Ascending aorta (tissue), 2 donors: ENCODE measurements around the gene CADPS2. TPM values are rescaled to one million over a fixed set of nuclear protein-coding genes. Genes with fewer than 3 reads are reported as not detected.

ENCODE experiments used
- DNase-seq, 2 donors: peaks; one replicate each; pipeline ENCODE4 v3.0.0-alpha.2; 2019; ENCODE audit warnings: low spot score in 2 of 2
- H3K27ac ChIP-seq, 2 donors: fragments of 200-600 bp; sonication (generic); one replicate each; pipeline ENCODE4 v1.5.1; 2016 to 2017; ENCODE audit warnings: mild to moderate bottlenecking in 1 of 2
- H3K27me3 ChIP-seq: fragments of 200-600 bp; sonication (generic); one replicate; pipeline ENCODE4 v1.5.1; 2017
- H3K36me3 ChIP-seq, 2 donors: fragments of 200-600 bp; sonication (generic); one replicate each; pipeline ENCODE4 v1.5.1; 2016
- H3K4me1 ChIP-seq, 2 donors: fragments of 200-600 bp; sonication (generic); one replicate each; pipeline ENCODE4 v1.5.1; 2016 to 2017; ENCODE audit warnings: mild to moderate bottlenecking in 1 of 2
- H3K4me3 ChIP-seq, 2 donors: fragments of 200-600 bp; sonication (generic); one replicate each; pipeline ENCODE4 v1.5.1; 2016 to 2017; ENCODE audit warnings: mild to moderate bottlenecking in 1 of 2
- H3K9me3 ChIP-seq, 2 donors: fragments of 200-600 bp; sonication (generic); one replicate each; pipeline ENCODE4 v1.5.1; 2016
- intact Hi-C: fragments of 100-400 bp; cut with DNase I; formaldehyde crosslinking; loops from one replicate; pipeline ENCODE4 v1.15.1; 2023
- total RNA-seq: library from RNA; depleted of rRNA; stranded (reverse); fragments of >200 nt; gene quantifications from one replicate; pipeline ENCODE4 v1.1.0, GENCODE V29; 2016
- TF ChIP-seq, protein P1 (sequence below), 3 experiments: fragments of 200-600 bp in 2 of 3; fragments of 450-650 bp in 1 of 3; sonication (generic) in 2 of 3; IDR thresholded peaks; one replicate each; pipeline ENCODE4 v1.5.1; 2016 to 2019; ENCODE audit warnings: antibody characterized with exemption in 3 of 3, mild to moderate bottlenecking in 1 of 3, moderate library complexity in 1 of 3

Gene CADPS2
- total RNA-seq, 1 donor from 2014 or later: 31.8 TPM

DNA sequence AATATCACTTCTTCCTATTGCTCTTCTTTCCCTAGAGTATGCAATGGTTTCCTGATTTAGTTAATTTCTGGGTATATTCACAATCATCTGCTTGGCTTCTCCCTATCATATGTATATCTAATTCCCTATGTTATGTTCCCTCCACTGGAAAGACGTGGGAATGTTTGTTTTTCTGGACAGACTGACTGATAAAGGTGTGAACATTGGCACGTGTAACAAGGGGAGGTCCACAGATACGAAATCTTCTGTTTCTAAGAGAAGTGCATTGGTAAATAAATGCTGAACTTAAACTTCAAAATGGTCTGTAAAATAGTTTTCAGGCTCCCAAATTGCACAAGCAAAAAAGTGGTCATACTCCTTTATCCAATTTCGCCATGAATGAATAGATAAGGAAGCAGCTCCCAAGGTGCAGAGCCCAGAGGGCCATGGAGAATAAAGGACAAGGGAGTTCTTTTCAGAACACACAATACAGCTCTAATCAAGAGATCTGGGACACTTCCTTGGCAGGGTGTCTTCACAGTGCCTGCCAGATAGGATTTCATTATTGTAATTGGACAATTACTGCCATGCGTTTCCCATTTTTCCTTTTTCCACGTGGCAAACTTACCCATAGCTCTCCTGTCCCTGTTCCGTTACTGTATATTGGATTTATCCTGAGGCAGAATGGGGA lies 329.3 kb downstream of the CADPS2 start:
- TF ChIP-seq, protein P1, sequence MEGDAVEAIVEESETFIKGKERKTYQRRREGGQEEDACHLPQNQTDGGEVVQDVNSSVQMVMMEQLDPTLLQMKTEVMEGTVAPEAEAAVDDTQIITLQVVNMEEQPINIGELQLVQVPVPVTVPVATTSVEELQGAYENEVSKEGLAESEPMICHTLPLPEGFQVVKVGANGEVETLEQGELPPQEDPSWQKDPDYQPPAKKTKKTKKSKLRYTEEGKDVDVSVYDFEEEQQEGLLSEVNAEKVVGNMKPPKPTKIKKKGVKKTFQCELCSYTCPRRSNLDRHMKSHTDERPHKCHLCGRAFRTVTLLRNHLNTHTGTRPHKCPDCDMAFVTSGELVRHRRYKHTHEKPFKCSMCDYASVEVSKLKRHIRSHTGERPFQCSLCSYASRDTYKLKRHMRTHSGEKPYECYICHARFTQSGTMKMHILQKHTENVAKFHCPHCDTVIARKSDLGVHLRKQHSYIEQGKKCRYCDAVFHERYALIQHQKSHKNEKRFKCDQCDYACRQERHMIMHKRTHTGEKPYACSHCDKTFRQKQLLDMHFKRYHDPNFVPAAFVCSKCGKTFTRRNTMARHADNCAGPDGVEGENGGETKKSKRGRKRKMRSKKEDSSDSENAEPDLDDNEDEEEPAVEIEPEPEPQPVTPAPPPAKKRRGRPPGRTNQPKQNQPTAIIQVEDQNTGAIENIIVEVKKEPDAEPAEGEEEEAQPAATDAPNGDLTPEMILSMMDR (IDR thresholded peaks at IDR 0.05): no peak
- Histone ChIP-seq H3K36me3 (no peaks in the 10 kb centered on the region), H3K9me3 (no peaks in the 10 kb centered on the region), H3K27me3 (no peaks in the 10 kb centered on the region), H3K27ac (no peak overlapping the region), H3K4me3 (no peak overlapping the region), H3K4me1 (no peaks in the 10 kb centered on the region)
- intact Hi-C loops: no loop called here
- DNase-seq: no peak

DNA sequence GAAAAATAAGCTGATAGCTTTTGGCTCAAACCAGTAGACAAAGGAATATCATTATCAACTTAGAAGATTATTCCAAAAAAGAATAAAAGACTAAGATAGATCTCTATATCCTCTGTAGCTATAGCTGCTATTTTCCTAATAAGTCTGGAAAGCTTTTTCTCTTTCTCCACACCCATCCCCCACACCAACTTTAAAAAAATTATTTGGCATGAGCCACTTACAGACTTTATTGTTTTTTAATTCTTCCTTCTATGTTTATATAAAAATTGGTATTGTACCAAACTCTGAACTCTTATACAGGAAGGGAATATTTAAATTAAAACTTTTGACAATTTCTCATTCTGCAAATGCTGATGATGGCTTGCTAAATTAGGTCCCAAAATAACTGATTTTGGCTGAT lies 330.0 kb downstream of the CADPS2 start:
- intact Hi-C loops: no loop called here
- Histone ChIP-seq H3K9me3 (no peaks in the 10 kb centered on the region), H3K4me3 (no peak overlapping the region), H3K27ac (no peak overlapping the region), H3K36me3 (no peaks in the 10 kb centered on the region), H3K27me3 (no peaks in the 10 kb centered on the region), H3K4me1 (no peaks in the 10 kb centered on the region)
- TF ChIP-seq, protein P1 (IDR thresholded peaks at IDR 0.05): no peak
- DNase-seq: no peak

DNA sequence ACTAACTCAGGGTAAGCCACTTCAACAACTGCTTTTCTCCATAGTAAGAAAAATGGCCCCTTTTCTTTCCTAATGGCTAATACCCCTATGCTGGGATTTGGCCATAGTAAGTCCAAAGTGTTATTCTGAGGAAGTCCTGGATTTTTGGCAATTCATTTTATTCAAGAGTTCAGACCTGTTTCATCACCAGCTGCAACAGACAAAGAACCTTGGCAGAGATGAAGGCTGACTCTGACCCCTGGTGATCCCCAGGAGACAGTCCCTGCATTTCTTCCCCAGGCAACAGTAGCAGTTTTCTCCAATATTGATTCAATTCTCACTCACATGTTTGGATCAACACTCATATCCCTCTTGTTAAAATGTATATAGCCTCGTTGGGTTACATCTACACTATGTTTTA lies 332.5 kb downstream of the CADPS2 start:
- Histone ChIP-seq H3K36me3 (no peaks in the 10 kb centered on the region), H3K27me3 (no peaks in the 10 kb centered on the region), H3K4me1 (no peaks in the 10 kb centered on the region), H3K27ac (no peak overlapping the region), H3K9me3 (no peaks in the 10 kb centered on the region), H3K4me3 (no peak overlapping the region)
- intact Hi-C loops: no loop called here
- TF ChIP-seq, protein P1 (IDR thresholded peaks at IDR 0.05): no peak
- no peak for DNase-seq

DNA sequence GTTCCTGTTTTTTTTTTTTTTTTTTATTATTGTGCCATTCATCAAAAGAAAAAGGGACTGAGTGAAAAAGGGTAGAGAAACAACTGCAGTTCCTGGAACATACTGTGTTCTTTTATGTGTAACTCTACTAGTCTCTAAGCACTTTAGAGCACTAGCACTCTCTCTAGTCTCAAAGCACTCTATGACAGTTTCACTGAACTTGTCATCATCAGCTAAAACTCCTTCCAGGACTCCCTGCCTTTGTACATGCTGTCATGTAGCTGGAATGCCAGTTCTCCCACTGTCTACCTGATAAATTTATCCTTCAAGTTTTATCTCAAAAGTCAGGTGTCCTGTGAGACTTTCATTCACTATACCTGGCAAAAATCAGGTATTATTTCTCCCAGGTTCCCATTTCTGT lies 333.5 kb downstream of the CADPS2 start:
- H3K9me3 ChIP-seq: no peaks in the 10 kb centered on the region
- intact Hi-C loops: no loop called here
- H3K27ac ChIP-seq: no peak overlapping the region
- H3K27me3 ChIP-seq: no peaks in the 10 kb centered on the region
- H3K4me1 ChIP-seq: no peaks in the 10 kb centered on the region
- DNase-seq: no peak
- H3K4me3 ChIP-seq: no peak overlapping the region
- H3K36me3 ChIP-seq: no peaks in the 10 kb centered on the region
- TF ChIP-seq, protein P1 (IDR thresholded peaks at IDR 0.05): no peak

DNA sequence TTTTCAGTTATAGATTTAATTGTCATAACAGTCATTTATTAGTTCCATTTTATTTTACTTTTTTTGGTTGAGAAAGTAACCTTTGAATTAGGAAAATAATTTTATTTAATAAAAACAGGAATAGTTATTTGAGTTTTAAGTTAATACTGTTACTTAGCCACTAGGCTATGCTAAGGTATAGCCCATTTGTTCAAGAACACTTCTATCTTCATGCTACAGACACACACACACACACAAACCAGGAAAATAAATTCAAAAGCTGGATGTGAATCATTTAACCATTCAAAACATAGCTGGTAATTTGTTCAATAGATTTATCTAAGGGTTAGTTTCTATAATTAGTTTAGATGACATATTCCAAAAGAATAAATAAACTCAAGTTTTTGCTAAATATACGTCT lies 335.7 kb downstream of the CADPS2 start:
- no peaks in the 10 kb centered on the region for H3K9me3 ChIP-seq
- no peaks in the 10 kb centered on the region for H3K36me3 ChIP-seq
- TF ChIP-seq, protein P1 (IDR thresholded peaks at IDR 0.05): no peak
- H3K4me1 ChIP-seq: no peaks in the 10 kb centered on the region
- no peaks in the 10 kb centered on the region for H3K27me3 ChIP-seq
- intact Hi-C loops: no loop called here
- DNase-seq: no peak
- H3K27ac ChIP-seq: no peak overlapping the region
- no peak overlapping the region for H3K4me3 ChIP-seq

DNA sequence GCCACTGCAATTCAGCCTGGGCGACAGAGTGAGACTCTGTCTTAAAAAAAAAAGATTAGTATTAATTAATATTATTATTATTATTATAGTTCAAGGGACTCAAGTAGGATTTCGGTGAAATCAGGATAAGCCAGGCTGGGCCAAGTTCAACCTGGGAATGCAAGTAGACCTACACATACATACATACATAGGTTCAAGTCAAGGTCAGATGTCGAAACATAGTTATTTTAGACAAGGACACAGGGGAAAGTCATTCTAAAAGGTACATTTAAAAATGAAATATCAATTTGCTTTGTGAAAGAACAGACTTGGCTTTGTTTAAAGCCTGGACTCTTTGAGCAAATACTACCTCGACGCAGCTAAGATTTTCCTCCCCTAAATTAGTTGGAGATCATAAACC lies 336.7 kb downstream of the CADPS2 start:
- H3K27ac ChIP-seq: no peak overlapping the region
- no peaks in the 10 kb centered on the region for H3K36me3 ChIP-seq
- H3K4me1 ChIP-seq: no peaks in the 10 kb centered on the region
- no peak overlapping the region for H3K4me3 ChIP-seq
- no peaks in the 10 kb centered on the region for H3K27me3 ChIP-seq
- intact Hi-C loops: no loop called here
- no peaks in the 10 kb centered on the region for H3K9me3 ChIP-seq
- TF ChIP-seq, protein P1 (IDR thresholded peaks at IDR 0.05): no peak
- no peak for DNase-seq
